Measurements from ENCODE around the gene ANXA2R. TPM values are rescaled to one million over a fixed set of nuclear protein-coding genes. Genes with fewer than 3 reads are reported as not detected.

ANXA2R gene
- total RNA-seq, 1 experiment from 2014 or later, result 3.1 TPM

- Mint-ChIP-seq H3K27me3 (ENCODE audit: insufficient read depth, unreplicated experiment) (peaks cover 3% of the 10 kb centered on the region), H3K27ac (ENCODE audit: unreplicated experiment) (peak overlapping the region; percentile 97), H3K4me3 (ENCODE audit: unreplicated experiment) (peak overlapping the region; percentile 94), H3K4me1 (ENCODE audit: low read depth, unreplicated experiment) (peaks cover 14% of the 10 kb centered on the region), H3K36me3 (ENCODE audit: insufficient read depth, unreplicated experiment) (peaks cover 18% of the 10 kb centered on the region), H3K9me3 (ENCODE audit: unreplicated experiment) (no peaks in the 10 kb centered on the region)
- intact Hi-C loops (cut with micrococcal nuclease; ENCODE audit: unreplicated experiment), result loop anchor here (1.0 to 2.0 kb wide), 4 partner anchors 9 to 99 kb away; no protein-coding TSS in a partner anchor
- Histone ChIP-seq H3K36me3 (ENCODE audit: control insufficient read depth, insufficient read depth, low read length) (no peaks in the 10 kb centered on the region), H3K4me3 (ENCODE audit: low read depth, low read length) (peak overlapping the region; percentile 68), H3K4me1 (no peaks in the 10 kb centered on the region; the same call in 1 of the 2 replicates), H3K9me3 (no peaks in the 10 kb centered on the region), H3K27me3 (replicated peaks; ENCODE audit: control insufficient read depth, insufficient read depth, low read length) (no peaks in the 10 kb centered on the region)
- no TSS peak for BruUV-seq (replicated peaks)
- ChIA-PET POLR2A (interaction anchor here (0.6 to 2.1 kb wide), 7 partner anchors 9 to 295 kb away, joined by 3 to 15 read pairs (median 4); no protein-coding TSS in a partner anchor), CTCF (interaction anchor here (1.0 to 2.8 kb wide), 6 partner anchors 10 to 100 kb away, joined by 4 to 18 read pairs (median 7); no protein-coding TSS in a partner anchor)
- DNase-seq, result peak; percentile 94 to 95
- TF ChIP-seq, protein P1, sequence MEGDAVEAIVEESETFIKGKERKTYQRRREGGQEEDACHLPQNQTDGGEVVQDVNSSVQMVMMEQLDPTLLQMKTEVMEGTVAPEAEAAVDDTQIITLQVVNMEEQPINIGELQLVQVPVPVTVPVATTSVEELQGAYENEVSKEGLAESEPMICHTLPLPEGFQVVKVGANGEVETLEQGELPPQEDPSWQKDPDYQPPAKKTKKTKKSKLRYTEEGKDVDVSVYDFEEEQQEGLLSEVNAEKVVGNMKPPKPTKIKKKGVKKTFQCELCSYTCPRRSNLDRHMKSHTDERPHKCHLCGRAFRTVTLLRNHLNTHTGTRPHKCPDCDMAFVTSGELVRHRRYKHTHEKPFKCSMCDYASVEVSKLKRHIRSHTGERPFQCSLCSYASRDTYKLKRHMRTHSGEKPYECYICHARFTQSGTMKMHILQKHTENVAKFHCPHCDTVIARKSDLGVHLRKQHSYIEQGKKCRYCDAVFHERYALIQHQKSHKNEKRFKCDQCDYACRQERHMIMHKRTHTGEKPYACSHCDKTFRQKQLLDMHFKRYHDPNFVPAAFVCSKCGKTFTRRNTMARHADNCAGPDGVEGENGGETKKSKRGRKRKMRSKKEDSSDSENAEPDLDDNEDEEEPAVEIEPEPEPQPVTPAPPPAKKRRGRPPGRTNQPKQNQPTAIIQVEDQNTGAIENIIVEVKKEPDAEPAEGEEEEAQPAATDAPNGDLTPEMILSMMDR (IDR thresholded peaks at IDR 0.05; ENCODE audit: insufficient read depth in 1 of 2, low read depth in 1 of 2, low read length in 1 of 2, severe bottlenecking in 1 of 2, unreplicated experiment in 1 of 2), result peak in 1 of 2 experiments; percentile 42
Observed at GRCh38 chr5:43008363-43009153, 31.6 kb downstream of the ANXA2R start.

GRCh38 chr5:43007911-43008362, 32.2 kb downstream of the ANXA2R start:
- ChIA-PET POLR2A (interaction anchor here (0.9 to 2.1 kb wide), 6 partner anchors 9 to 99 kb away, joined by 3 to 15 read pairs (median 4); no protein-coding TSS in a partner anchor), CTCF (interaction anchor here (0.5 to 2.8 kb wide), 10 partner anchors 11 to 344 kb away, joined by 3 to 18 read pairs (median 4); no protein-coding TSS in a partner anchor)
- Histone ChIP-seq H3K9me3 (no peaks in the 10 kb centered on the region), H3K36me3 (ENCODE audit: control insufficient read depth, insufficient read depth, low read length) (no peaks in the 10 kb centered on the region), H3K4me1 (no peaks in the 10 kb centered on the region; the same call in 1 of the 2 replicates), H3K4me3 (ENCODE audit: low read depth, low read length) (peak overlapping the region; percentile 68), H3K27me3 (replicated peaks; ENCODE audit: control insufficient read depth, insufficient read depth, low read length) (no peaks in the 10 kb centered on the region)
- Mint-ChIP-seq H3K4me1 (ENCODE audit: low read depth, unreplicated experiment) (peaks cover 14% of the 10 kb centered on the region), H3K27me3 (ENCODE audit: insufficient read depth, unreplicated experiment) (peaks cover 3% of the 10 kb centered on the region), H3K4me3 (ENCODE audit: unreplicated experiment) (peak overlapping the region; percentile 94), H3K9me3 (ENCODE audit: unreplicated experiment) (no peaks in the 10 kb centered on the region), H3K27ac (ENCODE audit: unreplicated experiment) (peak overlapping the region; percentile 97), H3K36me3 (ENCODE audit: insufficient read depth, unreplicated experiment) (peaks cover 18% of the 10 kb centered on the region)
- peak; percentile 76 to 83 for DNase-seq
- TF ChIP-seq, protein P1 (IDR thresholded peaks at IDR 0.05; ENCODE audit: insufficient read depth in 1 of 2, low read depth in 1 of 2, low read length in 1 of 2, severe bottlenecking in 1 of 2, unreplicated experiment in 1 of 2), result peak in 1 of 2 experiments; percentile 17
- intact Hi-C loops (cut with micrococcal nuclease; ENCODE audit: unreplicated experiment), result loop anchor here (1.0 to 2.0 kb wide), 4 partner anchors 9 to 99 kb away; no protein-coding TSS in a partner anchor
- TSS peak; percentile 94 for BruUV-seq (replicated peaks)

DNA sequence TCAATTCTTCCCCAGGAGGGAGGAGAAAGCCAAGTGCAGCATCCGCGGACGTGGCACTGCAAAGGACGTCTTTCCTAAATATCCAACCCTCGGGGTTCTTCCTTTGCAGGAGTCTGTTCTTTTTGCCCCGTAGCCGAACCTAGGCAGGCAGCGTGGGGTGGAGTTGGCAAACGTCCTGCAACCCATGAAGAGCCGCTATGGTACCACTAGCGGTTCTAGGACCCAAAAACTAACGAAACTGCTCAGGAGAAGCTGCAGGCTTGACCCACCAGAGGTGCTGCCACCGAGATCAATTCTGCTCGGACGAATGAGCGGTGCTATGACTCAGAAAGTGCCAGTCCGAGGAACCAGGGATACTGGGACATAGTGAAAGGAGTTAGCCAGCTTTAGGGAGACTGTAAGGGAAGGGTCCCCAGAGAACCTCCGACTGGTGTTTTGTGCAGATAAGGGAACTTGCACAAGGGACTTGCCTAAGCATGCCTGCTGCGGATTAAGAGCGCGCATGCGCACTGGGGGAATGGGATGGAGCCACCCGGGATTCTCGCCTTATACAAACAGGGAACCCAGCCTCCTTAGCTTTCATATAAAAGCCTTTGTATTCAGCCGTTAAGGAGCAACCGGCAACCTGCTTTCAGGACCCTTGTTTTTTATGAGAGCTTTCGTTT, 32.7 kb downstream of the ANXA2R start:
- H3K9me3 Mint-ChIP-seq (ENCODE audit: unreplicated experiment), result no peaks in the 10 kb centered on the region
- Histone ChIP-seq H3K4me1 (no peaks in the 10 kb centered on the region; the same call in 1 of the 2 replicates), H3K9me3 (no peaks in the 10 kb centered on the region), H3K27me3 (replicated peaks; ENCODE audit: control insufficient read depth, insufficient read depth, low read length) (no peaks in the 10 kb centered on the region), H3K36me3 (ENCODE audit: control insufficient read depth, insufficient read depth, low read length) (no peaks in the 10 kb centered on the region), H3K4me3 (ENCODE audit: low read depth, low read length) (peak overlapping the region; percentile 68)
- H3K36me3 Mint-ChIP-seq (ENCODE audit: insufficient read depth, unreplicated experiment), result peaks cover 18% of the 10 kb centered on the region
- ChIA-PET CTCF (interaction anchor here (0.5 to 2.8 kb wide), 9 partner anchors 12 to 344 kb away, joined by 3 to 18 read pairs (median 5); no protein-coding TSS in a partner anchor), POLR2A (interaction anchor here (0.6 to 1.9 kb wide), 4 partner anchors 13 to 98 kb away, joined by 4 to 7 read pairs (median 5); no protein-coding TSS in a partner anchor)
- intact Hi-C loops (cut with micrococcal nuclease; ENCODE audit: unreplicated experiment), result no loop called here
- peak overlapping the region; percentile 97 for H3K27ac Mint-ChIP-seq (ENCODE audit: unreplicated experiment)
- H3K27me3 Mint-ChIP-seq (ENCODE audit: insufficient read depth, unreplicated experiment), result peaks cover 3% of the 10 kb centered on the region
- H3K4me1 Mint-ChIP-seq (ENCODE audit: low read depth, unreplicated experiment), result peaks cover 14% of the 10 kb centered on the region
- TSS peak; percentile 56 for BruUV-seq (replicated peaks)
- H3K4me3 Mint-ChIP-seq (ENCODE audit: unreplicated experiment), result peak overlapping the region; percentile 94
- TF ChIP-seq, protein P1 (IDR thresholded peaks at IDR 0.05; ENCODE audit: insufficient read depth in 1 of 2, low read depth in 1 of 2, low read length in 1 of 2, severe bottlenecking in 1 of 2, unreplicated experiment in 1 of 2), result no peak
- peak; percentile 89 to 91 for DNase-seq
